Ovary (tissue), 3 donors: ENCODE data around the gene OLFML2B.

ENCODE experiments used
- CTCF ChIP-seq, 3 donors: fragments of 450-650 bp in 2 of 3; fragments of 200-600 bp in 1 of 3; IDR thresholded peaks; one replicate each; pipeline versions ENCODE4 v1.5.1 to v1.8.0; 2016 to 2022; ENCODE audit warnings: antibody characterized with exemption in 3 of 3, mild to moderate bottlenecking in 1 of 3
- EP300 ChIP-seq: sonication (generic); formaldehyde crosslinking; IDR thresholded peaks from one replicate; pipeline ENCODE4 v1.6.1; 2017; ENCODE audit warnings: antibody characterized with exemption
- POLR2A ChIP-seq: fragments of 450-650 bp; IDR thresholded peaks from one replicate; pipeline ENCODE4 v1.6.1; 2017; ENCODE audit warnings: antibody characterized with exemption, mild to moderate bottlenecking, moderate library complexity
- donor health status: DM: no; HTN: no; CAD: no.

- TF ChIP-seq POLR2A = no peak
- TF ChIP-seq CTCF (IDR thresholded peaks at IDR 0.05) = no peak
- TF ChIP-seq EP300 = no peak
Observed at GRCh38 chr1:162030759-162031280, 7.2 kb upstream of the OLFML2B start.
